Measurements from ENCODE around the gene ATRAID. TPM values are rescaled to one million over a fixed set of nuclear protein-coding genes. Genes with fewer than 3 reads are reported as not detected.

ATRAID gene
- total and polyA plus RNA-seq, 9 donors, result 84.5 to 121 (median 94.2) TPM

- H3K9me3 ChIP-seq (replicated peaks; ENCODE audit: control insufficient read depth, low read depth, low read length), result no peaks in the 10 kb centered on the region
- no peak for DNase-seq
- no peaks in the 10 kb centered on the region for H3K27me3 ChIP-seq (ENCODE audit: control insufficient read depth, insufficient read depth, low read length)
- H3K36me3 ChIP-seq (ENCODE audit: control insufficient read depth, insufficient read depth, low read length), result peaks cover 72% of the 10 kb centered on the region
- 89% methylated on average over 14 of the region's 14 CpGs for WGBS (ENCODE audit: insufficient coverage)
- H3K27ac ChIP-seq (ENCODE audit: low read length), result no peak overlapping the region
- H3K4me3 ChIP-seq (ENCODE audit: low read length), result no peak overlapping the region
- H3K4me1 ChIP-seq (ENCODE audit: control insufficient read depth, insufficient read depth, low read length), result no peaks in the 10 kb centered on the region
Observed at GRCh38 chr2:27233341-27233740, 21.5 kb downstream of the ATRAID start.

GRCh38 chr2:27236136-27236535 is 24.3 kb downstream of the ATRAID start:
- DNase-seq, result no peak
- Histone ChIP-seq H3K4me3 (ENCODE audit: low read length) (no peak overlapping the region), H3K27me3 (ENCODE audit: control insufficient read depth, insufficient read depth, low read length) (no peaks in the 10 kb centered on the region), H3K27ac (ENCODE audit: low read length) (no peak overlapping the region), H3K36me3 (ENCODE audit: control insufficient read depth, insufficient read depth, low read length) (peaks cover 96% of the 10 kb centered on the region), H3K9me3 (replicated peaks; ENCODE audit: control insufficient read depth, low read depth, low read length) (no peaks in the 10 kb centered on the region), H3K4me1 (ENCODE audit: control insufficient read depth, insufficient read depth, low read length) (no peaks in the 10 kb centered on the region)
- 94% methylated on average over 12 of the region's 12 CpGs for WGBS (ENCODE audit: insufficient coverage)

- WGBS (ENCODE audit: insufficient coverage), result 96% methylated on average over 3 of the region's 3 CpGs
- H3K27me3 ChIP-seq (ENCODE audit: control insufficient read depth, insufficient read depth, low read length), result no peaks in the 10 kb centered on the region
- DNase-seq, result no peak
- H3K36me3 ChIP-seq (ENCODE audit: control insufficient read depth, insufficient read depth, low read length), result peaks cover 96% of the 10 kb centered on the region
- no peaks in the 10 kb centered on the region for H3K4me1 ChIP-seq (ENCODE audit: control insufficient read depth, insufficient read depth, low read length)
- H3K4me3 ChIP-seq (ENCODE audit: low read length), result no peak overlapping the region
- no peaks in the 10 kb centered on the region for H3K9me3 ChIP-seq (replicated peaks; ENCODE audit: control insufficient read depth, low read depth, low read length)
- H3K27ac ChIP-seq (ENCODE audit: low read length), result no peak overlapping the region
Observed at GRCh38 chr2:27236626-27237025, 24.8 kb downstream of the ATRAID start.

GRCh38 chr2:27237341-27237945 is 25.6 kb downstream of the ATRAID start:
- no peak overlapping the region for H3K4me3 ChIP-seq (ENCODE audit: low read length)
- no peak overlapping the region for H3K27ac ChIP-seq (ENCODE audit: low read length)
- peaks cover 2% of the 10 kb centered on the region for H3K4me1 ChIP-seq (ENCODE audit: control insufficient read depth, insufficient read depth, low read length)
- 96% methylated on average over 14 of the region's 15 CpGs for WGBS (ENCODE audit: insufficient coverage)
- H3K9me3 ChIP-seq (replicated peaks; ENCODE audit: control insufficient read depth, low read depth, low read length), result no peaks in the 10 kb centered on the region
- DNase-seq, result no peak
- no peaks in the 10 kb centered on the region for H3K27me3 ChIP-seq (ENCODE audit: control insufficient read depth, insufficient read depth, low read length)
- peaks cover 96% of the 10 kb centered on the region for H3K36me3 ChIP-seq (ENCODE audit: control insufficient read depth, insufficient read depth, low read length)

- Histone ChIP-seq H3K27me3 (ENCODE audit: control insufficient read depth, insufficient read depth, low read length) (no peaks in the 10 kb centered on the region), H3K4me1 (ENCODE audit: control insufficient read depth, insufficient read depth, low read length) (peaks cover 8% of the 10 kb centered on the region), H3K27ac (ENCODE audit: low read length) (no peak overlapping the region), H3K36me3 (ENCODE audit: control insufficient read depth, insufficient read depth, low read length) (peaks cover 96% of the 10 kb centered on the region), H3K4me3 (ENCODE audit: low read length) (no peak overlapping the region), H3K9me3 (replicated peaks; ENCODE audit: control insufficient read depth, low read depth, low read length) (no peaks in the 10 kb centered on the region)
- WGBS (ENCODE audit: insufficient coverage), result 89% methylated on average over 5 of the region's 8 CpGs
- no peak for DNase-seq
Observed at GRCh38 chr2:27238976-27239375, 27.1 kb downstream of the ATRAID start.

- no peak for DNase-seq
- no peak overlapping the region for H3K27ac ChIP-seq (ENCODE audit: low read length)
- H3K4me1 ChIP-seq (ENCODE audit: control insufficient read depth, insufficient read depth, low read length), result peaks cover 10% of the 10 kb centered on the region
- no peaks in the 10 kb centered on the region for H3K27me3 ChIP-seq (ENCODE audit: control insufficient read depth, insufficient read depth, low read length)
- whole genome bisulfite sequencing (ENCODE audit: insufficient coverage), result 80% methylated on average over 1 of the region's 9 CpGs
- H3K36me3 ChIP-seq (ENCODE audit: control insufficient read depth, insufficient read depth, low read length), result peaks cover 91% of the 10 kb centered on the region
- H3K4me3 ChIP-seq (ENCODE audit: low read length), result no peak overlapping the region
- H3K9me3 ChIP-seq (replicated peaks; ENCODE audit: control insufficient read depth, low read depth, low read length), result no peaks in the 10 kb centered on the region
Observed at GRCh38 chr2:27240406-27240805, 28.6 kb downstream of the ATRAID start.

GRCh38 chr2:27241761-27242613 is 30.1 kb downstream of the ATRAID start:
- DNase-seq, result no peak
- H3K4me3 ChIP-seq (ENCODE audit: low read length), result no peak overlapping the region
- 88% methylated on average over 17 of the region's 24 CpGs for WGBS (ENCODE audit: insufficient coverage)
- no peak overlapping the region for H3K27ac ChIP-seq (ENCODE audit: low read length)
- peaks cover 10% of the 10 kb centered on the region for H3K4me1 ChIP-seq (ENCODE audit: control insufficient read depth, insufficient read depth, low read length)
- H3K9me3 ChIP-seq (replicated peaks; ENCODE audit: control insufficient read depth, low read depth, low read length), result no peaks in the 10 kb centered on the region
- no peaks in the 10 kb centered on the region for H3K27me3 ChIP-seq (ENCODE audit: control insufficient read depth, insufficient read depth, low read length)
- H3K36me3 ChIP-seq (ENCODE audit: control insufficient read depth, insufficient read depth, low read length), result peaks cover 80% of the 10 kb centered on the region

- H3K4me3 ChIP-seq (ENCODE audit: low read length), result no peak overlapping the region
- no peaks in the 10 kb centered on the region for H3K27me3 ChIP-seq (ENCODE audit: control insufficient read depth, insufficient read depth, low read length)
- WGBS (ENCODE audit: insufficient coverage), result 94% methylated on average over 14 of the region's 16 CpGs
- no peaks in the 10 kb centered on the region for H3K9me3 ChIP-seq (replicated peaks; ENCODE audit: control insufficient read depth, low read depth, low read length)
- peaks cover 74% of the 10 kb centered on the region for H3K36me3 ChIP-seq (ENCODE audit: control insufficient read depth, insufficient read depth, low read length)
- peaks cover 10% of the 10 kb centered on the region for H3K4me1 ChIP-seq (ENCODE audit: control insufficient read depth, insufficient read depth, low read length)
- H3K27ac ChIP-seq (ENCODE audit: low read length), result no peak overlapping the region
- DNase-seq, result no peak
Observed at GRCh38 chr2:27242614-27242951, 30.7 kb downstream of the ATRAID start.

GRCh38 chr2:27243391-27244130 is 31.7 kb downstream of the ATRAID start:
- Histone ChIP-seq H3K27ac (ENCODE audit: low read length) (no peak overlapping the region), H3K4me3 (ENCODE audit: low read length) (no peak overlapping the region), H3K27me3 (ENCODE audit: control insufficient read depth, insufficient read depth, low read length) (no peaks in the 10 kb centered on the region), H3K4me1 (ENCODE audit: control insufficient read depth, insufficient read depth, low read length) (peaks cover 10% of the 10 kb centered on the region), H3K9me3 (replicated peaks; ENCODE audit: control insufficient read depth, low read depth, low read length) (no peaks in the 10 kb centered on the region), H3K36me3 (ENCODE audit: control insufficient read depth, insufficient read depth, low read length) (peaks cover 64% of the 10 kb centered on the region)
- whole genome bisulfite sequencing (ENCODE audit: insufficient coverage), result 79% methylated on average over 17 of the region's 19 CpGs
- DNase-seq, result no peak

GRCh38 chr2:27245116-27245515 is 33.3 kb downstream of the ATRAID start:
- Histone ChIP-seq H3K4me3 (ENCODE audit: low read length) (no peak overlapping the region), H3K27ac (ENCODE audit: low read length) (no peak overlapping the region), H3K36me3 (ENCODE audit: control insufficient read depth, insufficient read depth, low read length) (peaks cover 48% of the 10 kb centered on the region), H3K9me3 (replicated peaks; ENCODE audit: control insufficient read depth, low read depth, low read length) (no peaks in the 10 kb centered on the region), H3K27me3 (ENCODE audit: control insufficient read depth, insufficient read depth, low read length) (peaks cover 11% of the 10 kb centered on the region), H3K4me1 (ENCODE audit: control insufficient read depth, insufficient read depth, low read length) (peaks cover 13% of the 10 kb centered on the region)
- WGBS (ENCODE audit: insufficient coverage), result 73% methylated on average over 4 of the region's 10 CpGs
- DNase-seq, result no peak
